CD4-positive, alpha-beta T cell (primary cell): ENCODE measurements around the gene UPF1. TPM values are rescaled to one million over a fixed set of nuclear protein-coding genes. Genes with fewer than 3 reads are reported as not detected.

Experiments
- ATAC-seq: fragments of 200-7000 bp; cut with Tn5 transposase; one replicate; pipeline ENCODE4 v1.10.0; 2022; ENCODE audit warnings: mild to moderate bottlenecking; ENCODE audit not compliant: poor library complexity
- CTCF ChIA-PET: fragments of 350-600 bp; sonication (Branson Sonifier 250); formaldehyde crosslinking; loops from one replicate; lab custom pipeline; 2021; ENCODE audit warnings: antibody characterized with exemption, inconsistent platforms; lab: Charles Lee
- POLR2A ChIA-PET: fragments of 350-600 bp; sonication (Branson Sonifier 250); formaldehyde crosslinking; loops from one replicate; lab custom pipeline; 2021; ENCODE audit warnings: antibody characterized with exemption, inconsistent platforms; lab: Charles Lee
- DNase-seq, 14 experiments: peaks; one replicate each; pipeline ENCODE4 v3.0.0-alpha.2; 2013 to 2020; ENCODE audit warnings: mixed read lengths in 2 of 14
- H3K27ac ChIP-seq, 2 donors: one replicate each; pipeline versions ENCODE4 v1.5.1 to v1.7.0; 2013; ENCODE audit warnings: low read length in 2 of 2, low read depth in 1 of 2, mild to moderate bottlenecking in 1 of 2
- H3K27me3 ChIP-seq, 2 experiments: 1 replicate in 1 of 2; 2 replicates in 1 of 2; pipeline versions ENCODE4 v1.6.1 to v1.7.0; 2013; ENCODE audit warnings: low read length in 2 of 2, control low read depth in 1 of 2, mild to moderate bottlenecking in 1 of 2, moderate library complexity in 1 of 2; ENCODE audit not compliant: insufficient read depth in 2 of 2, control insufficient read depth in 1 of 2
- H3K36me3 ChIP-seq: one replicate; pipeline ENCODE4 v1.6.1; 2013; ENCODE audit warnings: low read length, control low read depth; ENCODE audit not compliant: insufficient read depth
- H3K4me1 ChIP-seq: one replicate; pipeline ENCODE4 v1.6.1; 2013; ENCODE audit warnings: low read length, control low read depth; ENCODE audit not compliant: insufficient read depth
- H3K4me3 ChIP-seq: one replicate; pipeline ENCODE4 v1.5.1; 2013; ENCODE audit warnings: mild to moderate bottlenecking, low read length, moderate library complexity
- H3K9me3 ChIP-seq, 2 experiments: 1 replicate in 1 of 2; 2 replicates in 1 of 2; pipeline versions ENCODE4 v1.6.1 to v1.7.0; 2013; ENCODE audit warnings: low read length in 2 of 2, mild to moderate bottlenecking in 2 of 2, control low read depth in 1 of 2, moderate library complexity in 1 of 2; ENCODE audit not compliant: control insufficient read depth in 1 of 2, insufficient read depth in 1 of 2
- H3K27ac Mint-ChIP-seq: one replicate; pipeline ENCODE4 v1.8.0; 2020; ENCODE audit warnings: mixed read lengths
- H3K27me3 Mint-ChIP-seq: one replicate; pipeline ENCODE4 v1.8.0; 2021; ENCODE audit warnings: mixed read lengths
- H3K36me3 Mint-ChIP-seq: one replicate; pipeline ENCODE4 v1.8.0; 2021; ENCODE audit warnings: low read depth, mixed read lengths
- H3K4me1 Mint-ChIP-seq: one replicate; pipeline ENCODE4 v1.8.0; 2021; ENCODE audit warnings: low read depth, mixed read lengths
- H3K4me3 Mint-ChIP-seq: one replicate; pipeline ENCODE4 v1.8.0; 2020; ENCODE audit warnings: mild to moderate bottlenecking, mixed read lengths
- H3K9me3 Mint-ChIP-seq: one replicate; pipeline ENCODE4 v1.8.0; 2020; ENCODE audit warnings: mixed read lengths
- CTCF ChIP-seq: fragments of 200-600 bp; IDR thresholded peaks from one replicate; pipeline ENCODE4 v1.8.0; 2022; ENCODE audit warnings: antibody characterized with exemption, mild to moderate bottlenecking
- intact Hi-C, 2 experiments: fragments of 100-400 bp; cut with DNase I in 1 of 2; cut with micrococcal nuclease in 1 of 2; formaldehyde crosslinking; loops; one replicate each; pipeline versions ENCODE4 v1.15.1 to v1.9.0; 2023 to 2025; cut with DNase I, micrococcal nuclease
- total RNA-seq, 174 experiments: library from RNA in 2 of 174; stranded (reverse) in 2 of 174; gene quantifications; one replicate each; pipeline ENCODE4 v1.2.3 and lab custom pipeline; 2021 to 2026

The UPF1 gene
- total RNA-seq, 2 experiments from 2014 or later = 146 to 150 TPM

- H3K36me3 ChIP-seq = peaks cover 42% of the 10 kb centered on the region
- Mint-ChIP-seq H3K27ac (no peak overlapping the region), H3K27me3 (peaks cover 12% of the 10 kb centered on the region), H3K4me3 (no peak overlapping the region), H3K9me3 (no peaks in the 10 kb centered on the region), H3K4me1 (peaks cover 17% of the 10 kb centered on the region), H3K36me3 (peaks cover 40% of the 10 kb centered on the region)
- ATAC-seq = no peak
- H3K9me3 ChIP-seq = no peaks in the 10 kb centered on the region
- no peak overlapping the region for H3K4me3 ChIP-seq
- intact Hi-C loops = loop anchor here in 1 of 2 experiments (5.0 kb wide), 3 partner anchors 277 to 417 kb away; no protein-coding TSS in a partner anchor
- POLR2A ChIA-PET = no interaction called here
- no peak for TF ChIP-seq CTCF
- H3K27me3 ChIP-seq = peaks cover 5 to 7% of the 10 kb centered on the region in 2 experiments
- peak in 1 of 14 experiments; percentile 31 for DNase-seq
- H3K4me1 ChIP-seq = peaks cover 17% of the 10 kb centered on the region
- H3K27ac ChIP-seq = no peak overlapping the region
- CTCF ChIA-PET = no interaction called here
Measured at GRCh38 chr19:18869023-18869618, 37.4 kb downstream of the UPF1 start.

- Mint-ChIP-seq H3K9me3 (no peaks in the 10 kb centered on the region), H3K4me1 (peaks cover 17% of the 10 kb centered on the region), H3K4me3 (no peak overlapping the region), H3K36me3 (peaks cover 33% of the 10 kb centered on the region), H3K27me3 (peaks cover 12% of the 10 kb centered on the region), H3K27ac (no peak overlapping the region)
- POLR2A ChIA-PET = interaction anchor here (0.7 kb wide), 1 partner anchor 8 kb away, joined by 3 read pairs; no protein-coding TSS in a partner anchor
- CTCF ChIA-PET = interaction anchor here (1.1 kb wide), 1 partner anchor 419 kb away, joined by 3 read pairs; no protein-coding TSS in a partner anchor
- peak in 1 of 14 experiments; percentile 34 for DNase-seq
- TF ChIP-seq CTCF = no peak
- Histone ChIP-seq H3K27ac (no peak overlapping the region), H3K36me3 (peaks cover 34% of the 10 kb centered on the region), H3K4me1 (peaks cover 17% of the 10 kb centered on the region), H3K27me3 (peaks cover 5 to 7% of the 10 kb centered on the region in 2 experiments), H3K9me3 (no peaks in the 10 kb centered on the region), H3K4me3 (no peak overlapping the region)
- ATAC-seq = no peak
- intact Hi-C loops = loop anchor here in 1 of 2 experiments (5.0 kb wide), 3 partner anchors 278 to 418 kb away; no protein-coding TSS in a partner anchor
Measured at GRCh38 chr19:18869781-18870530, 38.2 kb downstream of the UPF1 start.

GRCh38 chr19:18870531-18871172, 38.9 kb downstream of the UPF1 start:
- DNase-seq = peak in 1 of 14 experiments; percentile 15
- Mint-ChIP-seq H3K36me3 (peaks cover 26% of the 10 kb centered on the region), H3K4me1 (peaks cover 17% of the 10 kb centered on the region), H3K27ac (no peak overlapping the region), H3K27me3 (peaks cover 12% of the 10 kb centered on the region), H3K9me3 (no peaks in the 10 kb centered on the region), H3K4me3 (peak overlapping the region; percentile 25)
- ChIA-PET POLR2A (no interaction called here), CTCF (interaction anchor here (1.1 kb wide), 1 partner anchor 420 kb away, joined by 3 read pairs; no protein-coding TSS in a partner anchor)
- no peak for ATAC-seq
- intact Hi-C loops = no loop called here
- peaks cover 27% of the 10 kb centered on the region for H3K36me3 ChIP-seq
- TF ChIP-seq CTCF = no peak
- H3K4me1 ChIP-seq = peaks cover 17% of the 10 kb centered on the region
- H3K9me3 ChIP-seq = no peaks in the 10 kb centered on the region
- peaks cover 5 to 7% of the 10 kb centered on the region in 2 experiments for H3K27me3 ChIP-seq
- no peak overlapping the region for H3K27ac ChIP-seq
- H3K4me3 ChIP-seq = no peak overlapping the region
